Activated CD4-positive, alpha-beta T cell treated with anti-CD3 and anti-CD28 coated beads for 36 hours (primary cell): ENCODE data around the gene ADAP1. TPM values are rescaled to one million over a fixed set of nuclear protein-coding genes. Genes with fewer than 3 reads are reported as not detected.
"Not testable (repeated sequence)": the region's sequence is repeated elsewhere in the genome, so short reads cannot be mapped to it uniquely, and the experiment has no call there.

Source experiments
- ATAC-seq: fragments of 200-7000 bp; cut with Tn5 transposase; one replicate; pipeline ENCODE4 v1.10.0; 2021; ENCODE audit warnings: mild to moderate bottlenecking, moderate library complexity
- CTCF ChIA-PET: fragments of 350-600 bp; sonication (Branson Sonifier 250); formaldehyde crosslinking; loops from one replicate; lab custom pipeline; 2021; ENCODE audit warnings: antibody characterized with exemption; lab: Charles Lee
- POLR2A ChIA-PET: fragments of 350-600 bp; sonication (Branson Sonifier 250); formaldehyde crosslinking; loops from one replicate; lab custom pipeline; 2021; ENCODE audit warnings: antibody characterized with exemption, inconsistent platforms; lab: Charles Lee
- DNase-seq: peaks from one replicate; pipeline ENCODE4 v3.0.0-alpha.2; 2020
- H3K27ac Mint-ChIP-seq: one replicate; pipeline ENCODE4 v1.8.0; 2021; ENCODE audit warnings: mixed read lengths
- H3K27me3 Mint-ChIP-seq: one replicate; pipeline ENCODE4 v1.8.0; 2021; ENCODE audit warnings: mixed read lengths
- H3K36me3 Mint-ChIP-seq: one replicate; pipeline ENCODE4 v1.8.0; 2021; ENCODE audit warnings: low read depth, mixed read lengths
- H3K4me1 Mint-ChIP-seq: one replicate; pipeline ENCODE4 v1.8.0; 2021; ENCODE audit warnings: mixed read lengths
- H3K4me3 Mint-ChIP-seq: one replicate; pipeline ENCODE4 v1.8.0; 2021; ENCODE audit warnings: mild to moderate bottlenecking, moderate library complexity, mixed read lengths
- H3K9me3 Mint-ChIP-seq: one replicate; pipeline ENCODE4 v1.8.0; 2021; ENCODE audit warnings: low read depth, mixed read lengths
- intact Hi-C, 2 experiments: fragments of 100-400 bp; cut with DNase I in 1 of 2; cut with micrococcal nuclease in 1 of 2; formaldehyde crosslinking; loops; one replicate each; pipeline versions ENCODE4 v1.14.2 to v1.15.1; 2022 to 2024; cut with DNase I, micrococcal nuclease
- total RNA-seq, 2 experiments: library from RNA; stranded (reverse); gene quantifications; one replicate each; pipeline ENCODE4 v1.2.3, GENCODE V29; 2021

The ADAP1 gene
- total RNA-seq, 2 experiments from 2014 or later: 13.1 to 14.8 TPM

DNA sequence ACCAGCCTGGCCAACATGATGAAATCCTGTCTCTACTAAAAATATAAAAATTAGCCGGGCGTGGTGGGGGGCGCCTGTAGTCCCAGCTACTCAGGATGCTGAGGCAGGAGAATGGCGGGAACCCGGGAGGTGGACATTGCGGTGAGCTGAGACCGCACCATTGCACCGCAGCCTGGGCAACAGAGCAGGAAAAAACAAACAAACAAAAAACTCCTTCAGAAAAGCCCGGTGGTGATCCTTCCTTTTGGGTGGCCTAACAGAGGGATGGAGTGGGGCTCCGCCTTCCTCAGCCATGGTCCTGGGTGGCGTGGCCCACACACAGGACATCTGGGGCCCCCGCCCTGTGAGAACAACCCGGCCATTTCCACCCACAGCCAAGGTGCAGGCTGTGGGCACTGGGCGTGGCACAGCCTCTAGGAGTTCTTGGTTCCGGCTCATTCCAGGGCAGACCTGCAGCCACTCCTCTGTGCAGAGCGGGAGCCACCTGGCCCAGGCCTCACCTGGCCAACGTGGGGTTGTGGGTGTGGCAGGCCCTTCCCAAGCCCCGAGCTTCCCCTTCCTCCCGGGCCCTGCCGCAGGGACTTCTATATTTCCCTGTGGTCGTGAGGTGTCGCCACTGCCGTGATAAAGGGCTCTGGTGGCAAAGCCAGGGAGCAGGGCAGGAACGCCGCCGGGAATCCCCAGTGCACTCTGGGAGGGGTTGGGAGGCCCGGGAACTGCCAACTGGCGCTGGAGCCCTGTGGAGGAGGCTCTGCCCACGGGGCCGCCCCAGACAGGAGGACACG, 40.6 kb downstream of the ADAP1 start:
- H3K4me1 Mint-ChIP-seq: peaks cover 10% of the 10 kb centered on the region
- H3K27me3 Mint-ChIP-seq: no peaks in the 10 kb centered on the region
- H3K27ac Mint-ChIP-seq: no peak overlapping the region
- no peaks in the 10 kb centered on the region for H3K36me3 Mint-ChIP-seq
- CTCF ChIA-PET: interaction anchor here (0.7 to 0.9 kb wide), 3 partner anchors 14 to 263 kb away, joined by 3 to 4 read pairs (median 3); no protein-coding TSS in a partner anchor
- DNase-seq: no peak
- intact Hi-C loops: no loop called here
- POLR2A ChIA-PET: no interaction called here
- H3K4me3 Mint-ChIP-seq: no peak overlapping the region
- no peaks in the 10 kb centered on the region for H3K9me3 Mint-ChIP-seq
- no peak for ATAC-seq

DNA sequence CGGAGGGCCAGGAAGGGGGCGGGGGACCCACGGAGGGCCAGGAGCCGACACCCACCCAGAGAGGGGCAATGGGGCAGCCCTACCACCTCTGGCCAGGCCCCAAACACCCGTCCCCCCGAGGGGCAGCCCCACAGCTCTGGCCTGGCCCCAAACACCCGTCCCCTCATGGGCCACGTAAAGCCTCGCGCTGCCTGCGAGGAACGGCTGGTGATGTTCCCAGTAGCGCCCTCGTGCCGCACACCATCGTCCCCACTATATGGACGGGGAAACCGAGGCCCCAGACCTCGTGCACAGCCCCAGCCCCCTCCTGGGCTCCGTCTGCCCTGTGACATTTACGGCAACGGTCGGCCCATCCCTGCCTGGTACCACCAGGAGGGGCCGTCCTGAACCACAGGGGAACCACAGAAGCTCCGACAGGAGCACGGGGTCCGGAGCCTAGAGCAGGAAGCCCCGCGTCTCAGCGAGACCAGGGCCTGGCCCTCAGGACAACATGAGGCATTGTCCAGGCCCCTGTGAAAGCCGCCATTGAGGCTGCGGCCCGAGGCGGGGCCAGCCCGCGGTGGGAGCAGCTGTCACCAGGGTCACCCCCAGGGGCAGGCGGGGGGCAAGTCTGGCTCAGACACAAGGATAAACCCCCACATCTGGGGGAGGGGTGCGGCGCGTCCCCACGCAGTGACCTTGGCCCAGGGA, 42.5 kb downstream of the ADAP1 start:
- POLR2A ChIA-PET: no interaction called here
- CTCF ChIA-PET: interaction anchor here (1.2 kb wide), 1 partner anchor 81 kb away, joined by 3 read pairs; no protein-coding TSS in a partner anchor
- no peaks in the 10 kb centered on the region for H3K9me3 Mint-ChIP-seq
- H3K4me1 Mint-ChIP-seq: peaks cover 10% of the 10 kb centered on the region
- no peaks in the 10 kb centered on the region for H3K27me3 Mint-ChIP-seq
- H3K4me3 Mint-ChIP-seq: no peak overlapping the region
- ATAC-seq: no peak
- no peaks in the 10 kb centered on the region for H3K36me3 Mint-ChIP-seq
- H3K27ac Mint-ChIP-seq: no peak overlapping the region
- intact Hi-C loops: no loop called here
- no peak for DNase-seq

DNA sequence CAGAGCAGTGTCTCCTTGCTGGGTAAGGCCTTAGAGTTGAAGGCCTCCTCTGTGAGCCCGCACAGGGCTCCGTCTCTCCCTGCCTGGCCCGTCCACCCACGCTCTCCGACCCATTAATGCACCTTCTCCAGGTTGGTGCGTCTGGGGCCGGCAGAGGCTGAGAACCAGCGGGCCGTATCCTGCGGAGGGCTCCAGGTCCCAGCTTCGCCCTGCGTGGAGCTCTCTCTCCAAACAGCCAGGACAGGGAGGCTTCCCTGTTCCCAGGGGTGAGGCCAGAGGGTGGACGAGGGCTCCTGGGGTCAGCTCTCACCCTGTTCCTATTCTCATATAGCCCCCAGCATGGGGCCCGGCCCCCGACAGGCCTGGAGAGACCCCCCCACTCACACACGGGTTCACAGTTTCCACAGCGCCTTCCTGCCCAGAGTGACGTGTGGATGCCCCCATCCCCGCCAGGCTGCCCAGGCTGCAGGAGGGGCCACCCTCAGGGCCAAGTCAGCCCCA, 43.5 kb downstream of the ADAP1 start:
- Mint-ChIP-seq H3K36me3 (no peaks in the 10 kb centered on the region), H3K4me1 (peaks cover 10% of the 10 kb centered on the region), H3K9me3 (no peaks in the 10 kb centered on the region), H3K27ac (no peak overlapping the region), H3K27me3 (no peaks in the 10 kb centered on the region), H3K4me3 (no peak overlapping the region)
- ATAC-seq (no peak), DNase-seq (no peak)
- intact Hi-C loops: loop anchor here in 1 of 2 experiments (1.0 kb wide), 1 partner anchor 10 kb away; no protein-coding TSS in a partner anchor
- ChIA-PET POLR2A (no interaction called here), CTCF (interaction anchor here (0.6 to 2.3 kb wide), 5 partner anchors 14 to 83 kb away, joined by 3 to 10 read pairs (median 5); partner anchors contain the start of gene COX19)

DNA sequence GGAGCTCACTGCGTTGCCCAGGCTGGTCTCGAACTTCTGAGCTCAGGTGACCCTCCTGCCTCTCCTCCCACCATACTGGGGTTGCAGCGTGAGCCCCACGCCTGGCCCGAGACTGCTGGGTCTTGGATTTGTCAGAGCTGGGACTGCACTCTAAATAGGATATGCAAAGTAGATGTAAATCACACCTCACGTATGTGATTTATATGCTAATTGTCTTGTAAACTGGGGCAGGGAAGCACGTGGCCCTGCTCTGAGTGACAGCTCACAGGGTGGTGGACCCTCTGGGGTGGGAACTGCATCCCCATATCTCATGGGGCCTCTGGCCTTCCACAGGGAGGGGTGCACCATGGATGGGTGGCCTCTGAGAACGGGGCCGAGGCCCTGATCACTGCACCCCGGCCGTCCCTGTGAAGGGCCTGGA, 44.0 kb downstream of the ADAP1 start:
- POLR2A ChIA-PET: no interaction called here
- Mint-ChIP-seq H3K27me3 (no peaks in the 10 kb centered on the region), H3K9me3 (no peaks in the 10 kb centered on the region), H3K27ac (no peak overlapping the region), H3K4me3 (peak overlapping the region; percentile 30), H3K36me3 (no peaks in the 10 kb centered on the region), H3K4me1 (peaks cover 10% of the 10 kb centered on the region)
- no peak for DNase-seq
- intact Hi-C loops: loop anchor here in 1 of 2 experiments (1.0 kb wide), 1 partner anchor 11 kb away; no protein-coding TSS in a partner anchor
- CTCF ChIA-PET: interaction anchor here (0.6 to 2.3 kb wide), 9 partner anchors 9 to 646 kb away, joined by 3 to 10 read pairs (median 3); partner anchors contain the start of gene COX19
- peak; percentile 21 for ATAC-seq

DNA sequence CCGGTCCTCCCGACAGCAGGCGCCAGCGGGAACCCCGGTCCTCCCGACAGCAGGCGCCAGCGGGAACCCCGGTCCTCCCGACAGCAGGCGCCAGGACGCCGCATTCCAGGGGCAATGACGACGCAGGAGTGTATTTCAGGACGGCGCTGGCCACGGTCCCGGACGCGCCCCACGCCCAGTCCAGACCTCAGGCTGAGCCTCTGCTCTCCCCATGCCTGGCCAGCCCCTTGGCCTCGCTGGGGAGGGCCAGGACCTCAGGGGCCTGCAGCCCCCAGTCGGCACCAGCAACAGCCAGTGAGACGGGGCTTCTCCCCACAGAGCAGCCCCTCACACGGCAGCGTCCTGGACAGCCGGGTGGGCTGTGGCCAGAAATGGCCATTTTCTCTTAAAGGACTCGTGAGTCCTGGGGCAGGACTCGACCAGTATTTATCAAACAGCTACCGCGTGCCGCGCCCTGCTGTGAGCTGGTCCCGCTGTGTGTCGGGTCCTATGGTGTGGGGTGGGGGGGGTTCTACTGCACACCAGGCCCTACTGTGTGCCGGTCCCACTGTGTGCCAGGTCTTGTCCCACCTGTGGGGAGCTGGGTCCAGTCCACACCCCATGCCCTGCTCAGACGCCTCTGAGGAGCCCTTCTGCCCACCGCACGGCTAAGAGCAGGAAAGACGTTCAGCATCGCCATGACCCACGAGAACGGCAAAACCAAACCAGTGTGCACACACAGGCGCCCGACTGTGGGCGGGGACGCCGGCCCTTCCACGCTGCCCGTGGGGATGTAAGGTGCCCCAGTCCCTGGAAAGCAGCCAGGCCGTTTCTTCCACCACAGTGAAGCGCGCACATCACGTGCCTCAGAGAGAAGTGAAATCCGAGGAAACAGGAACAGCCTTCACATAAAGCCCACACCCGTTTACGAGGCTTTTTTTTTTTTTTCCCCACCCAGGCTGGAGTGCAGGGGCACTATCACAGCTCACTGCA, 44.8 kb downstream of the ADAP1 start:
- ATAC-seq: peak; percentile 28
- Mint-ChIP-seq H3K9me3 (no peaks in the 10 kb centered on the region), H3K27ac (no peak overlapping the region), H3K27me3 (no peaks in the 10 kb centered on the region), H3K4me3 (peak overlapping the region; percentile 30), H3K36me3 (no peaks in the 10 kb centered on the region), H3K4me1 (peaks cover 10% of the 10 kb centered on the region)
- ChIA-PET POLR2A (no interaction called here), CTCF (interaction anchor here (0.6 to 2.3 kb wide), 13 partner anchors 8 to 645 kb away, joined by 3 to 10 read pairs (median 3); partner anchors contain the start of gene COX19)
- DNase-seq: peak; percentile 37
- intact Hi-C loops: loop anchor here (1.0 to 5.0 kb wide), 3 partner anchors 12 to 156 kb away; no protein-coding TSS in a partner anchor

DNA sequence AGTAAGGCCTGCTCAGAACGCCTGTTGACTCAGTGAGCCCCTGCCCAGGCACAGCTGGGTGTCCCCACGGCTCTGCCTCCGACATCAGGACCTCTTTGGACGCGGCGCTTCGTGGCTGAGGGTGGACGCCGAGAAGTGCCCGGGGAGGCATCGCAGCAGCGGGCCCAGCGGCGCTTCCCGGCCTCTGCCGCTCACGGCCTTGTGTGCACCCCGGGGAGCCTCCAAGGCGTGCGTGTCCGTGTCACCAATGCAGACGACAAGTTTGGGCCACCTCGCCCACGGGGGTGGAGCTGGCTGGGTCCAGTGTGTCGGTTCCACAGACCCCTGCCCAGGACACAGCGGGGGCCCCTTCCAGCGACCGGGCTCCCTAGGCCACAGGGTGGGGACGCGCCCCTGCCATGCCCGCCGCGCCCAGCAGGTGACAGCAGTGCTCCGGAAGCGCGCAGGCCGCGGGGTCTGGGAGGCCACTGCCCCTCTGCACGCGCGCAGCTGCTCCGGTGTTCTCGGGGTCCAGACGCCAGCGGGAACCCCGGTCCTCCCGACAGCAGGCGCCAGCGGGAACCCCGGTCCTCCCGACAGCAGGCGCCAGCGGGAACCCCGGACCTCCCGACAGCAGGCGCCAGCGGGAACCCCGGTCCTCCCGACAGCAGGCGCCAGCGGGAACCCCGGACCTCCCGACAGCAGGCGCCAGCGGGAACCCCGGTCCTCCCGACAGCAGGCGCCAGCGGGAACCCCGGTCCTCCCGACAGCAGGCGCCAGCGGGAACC, 45.7 kb downstream of the ADAP1 start:
- H3K27me3 Mint-ChIP-seq, H3K4me3 Mint-ChIP-seq, POLR2A ChIA-PET, H3K36me3 Mint-ChIP-seq, H3K4me1 Mint-ChIP-seq, H3K9me3 Mint-ChIP-seq, H3K27ac Mint-ChIP-seq: not testable (repeated sequence)
- intact Hi-C loops: loop anchor here (1.0 to 5.0 kb wide), 6 partner anchors 15 to 157 kb away; partner anchors contain the start of gene ADAP1 (in 1 of the 2)
- DNase-seq (peak; percentile 82), ATAC-seq (peak; percentile 81)
- CTCF ChIA-PET: interaction anchor here (0.8 to 2.3 kb wide), 6 partner anchors 42 to 141 kb away, joined by 3 to 10 read pairs (median 5); partner anchors contain the start of gene COX19

DNA sequence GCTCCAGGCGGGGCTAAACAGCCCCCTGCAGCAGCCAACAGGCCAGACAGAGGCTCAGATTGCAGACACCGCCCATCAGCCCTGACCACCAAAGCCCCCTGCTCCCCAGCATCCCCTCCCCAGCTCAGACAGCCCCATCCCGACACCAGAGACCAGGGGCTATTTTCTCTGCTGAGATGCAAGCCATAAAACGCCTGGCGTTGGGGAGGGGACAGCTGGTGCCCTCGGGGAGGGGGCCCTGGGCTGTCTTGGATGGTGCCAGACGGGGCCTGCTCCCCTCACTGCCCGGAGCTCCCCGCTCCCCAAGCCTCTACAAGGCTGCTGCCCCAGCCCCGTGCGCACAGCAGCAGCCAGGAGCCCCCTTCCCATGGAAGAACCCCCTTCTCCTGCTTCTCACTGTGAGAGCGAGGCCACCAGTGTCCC, 46.3 kb downstream of the ADAP1 start:
- H3K4me3 Mint-ChIP-seq: no peak overlapping the region
- intact Hi-C loops: loop anchor here (1.0 to 5.0 kb wide), 5 partner anchors 15 to 66 kb away; partner anchors contain the start of gene ADAP1 (in 1 of the 2)
- POLR2A ChIA-PET: interaction anchor here (0.6 kb wide), 1 partner anchor 234 kb away, joined by 3 read pairs; no protein-coding TSS in a partner anchor

DNA sequence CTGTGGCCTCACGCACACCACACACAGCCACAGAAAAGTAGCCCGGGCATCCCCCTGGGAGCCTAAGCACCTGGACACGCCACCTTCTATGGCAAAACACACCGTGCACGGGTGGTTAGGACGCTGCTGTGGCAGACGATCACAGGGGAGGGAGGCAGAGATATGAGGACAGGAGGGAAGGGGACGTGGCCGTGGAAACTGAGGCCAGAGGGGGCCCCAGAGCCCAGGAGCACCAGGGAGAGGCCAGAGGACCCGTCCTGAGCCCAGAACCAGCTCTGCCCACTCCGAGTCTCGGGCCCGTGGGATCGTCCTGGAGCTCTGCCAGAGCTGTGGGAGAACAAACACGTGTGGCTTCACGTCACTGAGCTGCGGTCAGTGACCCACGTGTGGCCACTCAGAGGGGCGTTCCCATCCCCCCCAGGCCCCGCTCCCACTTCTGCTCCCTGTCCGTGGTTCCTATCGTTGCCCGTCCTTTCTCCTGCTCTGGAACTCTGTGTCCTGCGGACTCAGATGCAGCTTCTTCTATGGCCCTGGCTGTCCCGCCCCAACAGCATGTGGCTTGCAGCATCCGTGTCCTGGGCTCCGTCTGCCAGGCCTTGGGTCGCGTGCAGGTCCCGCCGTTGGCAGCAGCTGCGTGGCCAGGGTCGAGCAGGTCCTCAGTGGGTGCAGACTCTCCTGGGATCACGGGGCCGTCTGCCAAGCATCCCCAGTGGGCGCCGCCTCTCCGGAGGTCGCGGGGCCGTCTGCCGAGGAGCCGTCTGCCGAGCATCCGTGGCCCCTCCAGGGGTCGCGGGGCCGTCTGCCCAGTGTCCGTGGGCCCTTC, 47.1 kb downstream of the ADAP1 start:
- Mint-ChIP-seq H3K27ac (no peak overlapping the region), H3K4me3 (no peak overlapping the region), H3K9me3 (no peaks in the 10 kb centered on the region), H3K36me3 (peaks cover 6% of the 10 kb centered on the region), H3K4me1 (peaks cover 10% of the 10 kb centered on the region), H3K27me3 (no peaks in the 10 kb centered on the region)
- DNase-seq: peak; percentile 59
- CTCF ChIA-PET: interaction anchor here (0.5 to 1.8 kb wide), 10 partner anchors 16 to 567 kb away, joined by 3 to 7 read pairs (median 4); partner anchors contain the start of gene COX19
- ATAC-seq: peak; percentile 14
- POLR2A ChIA-PET: interaction anchor here (0.6 kb wide), 2 partner anchors 67 to 233 kb away, joined by 3 read pairs; no protein-coding TSS in a partner anchor
- intact Hi-C loops: loop anchor here in 1 of 2 experiments (5.0 kb wide), 1 partner anchor 65 kb away; no protein-coding TSS in a partner anchor

More for the DNA sequence above, 46.3 kb downstream of the ADAP1 start:
- H3K36me3 Mint-ChIP-seq: no peaks in the 10 kb centered on the region
- no peak for ATAC-seq
- H3K9me3 Mint-ChIP-seq: no peaks in the 10 kb centered on the region
- peaks cover 10% of the 10 kb centered on the region for H3K4me1 Mint-ChIP-seq
- no peaks in the 10 kb centered on the region for H3K27me3 Mint-ChIP-seq
- DNase-seq: no peak
- no peak overlapping the region for H3K27ac Mint-ChIP-seq
- CTCF ChIA-PET: interaction anchor here (0.5 to 1.8 kb wide), 8 partner anchors 15 to 272 kb away, joined by 3 to 7 read pairs (median 4); partner anchors contain the start of gene COX19

DNA sequence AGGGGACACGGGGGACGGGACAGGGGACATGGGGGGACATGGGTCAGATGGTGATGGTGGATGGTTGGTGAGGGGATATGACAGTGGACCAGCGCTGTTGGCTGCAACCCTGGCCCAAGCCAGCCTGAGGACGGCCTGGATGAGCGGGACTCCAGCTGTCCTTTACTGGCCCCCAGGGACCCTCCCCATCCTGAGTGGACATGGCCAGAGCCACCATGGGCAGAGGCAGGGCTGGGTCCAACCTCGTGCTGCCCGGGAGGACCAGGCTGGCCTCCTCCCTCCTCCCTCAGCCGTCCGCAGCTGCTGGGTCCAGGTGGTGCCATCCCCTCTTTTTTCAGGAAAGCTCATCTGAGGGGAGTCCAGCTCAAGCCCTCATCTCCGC, 47.7 kb downstream of the ADAP1 start:
- no peaks in the 10 kb centered on the region for H3K27me3 Mint-ChIP-seq
- H3K36me3 Mint-ChIP-seq: peaks cover 6% of the 10 kb centered on the region
- H3K4me1 Mint-ChIP-seq: peaks cover 10% of the 10 kb centered on the region
- ChIA-PET POLR2A (no interaction called here), CTCF (interaction anchor here (0.9 to 1.8 kb wide), 4 partner anchors 47 to 87 kb away, joined by 3 to 7 read pairs (median 6); no protein-coding TSS in a partner anchor)
- DNase-seq (peak; percentile 43), ATAC-seq (peak; percentile 14)
- intact Hi-C loops: loop anchor here in 1 of 2 experiments (5.0 kb wide), 1 partner anchor 66 kb away; no protein-coding TSS in a partner anchor
- H3K9me3 Mint-ChIP-seq: no peaks in the 10 kb centered on the region
- no peak overlapping the region for H3K27ac Mint-ChIP-seq
- no peak overlapping the region for H3K4me3 Mint-ChIP-seq
